SK-N-SH (cell line): Measurements from ENCODE around the gene SCARF2. TPM values are rescaled to one million over a fixed set of nuclear protein-coding genes. Genes with fewer than 3 reads are reported as not detected.

Experiments used
- CTCF ChIA-PET: fragments of 300-600, 350-600 bp; formaldehyde crosslinking; extraction: SDS; loops from one replicate; lab custom pipeline; 2021; lab: Yijun Ruan, JAX
- POLR2A ChIA-PET: fragments of 350-600 bp; sonication (Branson Sonifier 250); formaldehyde crosslinking; extraction: SDS; loops from one replicate; lab custom pipeline; 2020; ENCODE audit warnings: antibody characterized with exemption, inconsistent platforms; lab: Yijun Ruan, JAX
- DNase-seq: peaks from one replicate; pipeline ENCODE4 v3.0.0; 2012
- H2AFZ ChIP-seq: fragments of 200-600 bp; sonication (generic); 2 replicates; pipeline ENCODE4 v1.8.1; 2016; ENCODE audit warnings: antibody characterized with exemption, mild to moderate bottlenecking, low read depth
- H3F3A ChIP-seq: fragments of 200-600 bp; sonication (generic); replicated peaks from 2 replicates; pipeline ENCODE3; 2016; ENCODE audit warnings: antibody characterized with exemption, mild to moderate bottlenecking; ENCODE audit not compliant: insufficient read depth
- H3K27ac ChIP-seq, 2 experiments: fragments of 200-500 bp in 1 of 2; fragments of 200-600 bp in 1 of 2; sonication (Bioruptor generic) in 1 of 2; sonication (generic), shearing (Covaris generic) in 1 of 2; 2 replicates each; pipeline versions ENCODE4 v1.5.1 to v1.6.1; 2014 to 2016; ENCODE audit warnings: low read depth in 2 of 2, inconsistent platforms in 1 of 2, low read length in 1 of 2, mild to moderate bottlenecking in 1 of 2, mixed read lengths in 1 of 2
- H3K27me3 ChIP-seq: fragments of 200-600 bp; sonication (generic), shearing (Covaris generic); 2 replicates; pipeline ENCODE4 v1.6.1; 2016; ENCODE audit warnings: mixed run types; ENCODE audit not compliant: insufficient read depth
- H3K36me3 ChIP-seq, 2 experiments: fragments of 200-500 bp in 1 of 2; fragments of 200-600 bp in 1 of 2; sonication (Bioruptor generic) in 1 of 2; sonication (generic) in 1 of 2; replicated peaks in 1 of 2; 2 replicates each; pipeline versions ENCODE3 to v1.5.1; 2014 to 2016; ENCODE audit warnings: low read length in 1 of 2, mild to moderate bottlenecking in 1 of 2; ENCODE audit not compliant: insufficient read depth in 2 of 2, control insufficient read depth in 1 of 2
- H3K4me1 ChIP-seq, 2 experiments: fragments of 200-500 bp in 1 of 2; fragments of 200-600 bp in 1 of 2; sonication (Bioruptor generic) in 1 of 2; sonication (generic), shearing (Covaris generic) in 1 of 2; 2 replicates each; pipeline versions ENCODE4 v1.5.1 to v1.6.1; 2014 to 2016; ENCODE audit warnings: low read depth in 1 of 2, low read length in 1 of 2, mixed run types in 1 of 2; ENCODE audit not compliant: insufficient read depth in 2 of 2, control insufficient read depth in 1 of 2
- H3K4me2 ChIP-seq: fragments of 200-600 bp; sonication (generic), shearing (Covaris generic); 2 replicates; pipeline ENCODE4 v1.6.1; 2017; ENCODE audit warnings: mixed run types
- H3K4me3 ChIP-seq, 2 experiments: fragments of 200-500 bp in 1 of 2; fragments of 200-600 bp in 1 of 2; sonication (Bioruptor generic) in 1 of 2; sonication (generic), shearing (Covaris generic) in 1 of 2; 2 replicates each; pipeline versions ENCODE4 v1.5.1 to v1.8.1; 2014 to 2016; ENCODE audit warnings: low read depth in 2 of 2, inconsistent platforms in 1 of 2, low read length in 1 of 2, mild to moderate bottlenecking in 1 of 2, mixed read lengths in 1 of 2, moderate library complexity in 1 of 2
- H3K79me2 ChIP-seq: fragments of 200-600 bp; sonication (generic); 2 replicates; pipeline ENCODE4 v1.8.1; 2017; ENCODE audit warnings: mild to moderate bottlenecking; ENCODE audit not compliant: insufficient read depth
- H3K9ac ChIP-seq: fragments of 200-600 bp; sonication (generic); 2 replicates; pipeline ENCODE4 v1.6.1; 2017; ENCODE audit warnings: mixed run types
- H3K9me2 ChIP-seq: fragments of 200-600 bp; sonication (generic); 2 replicates; pipeline ENCODE4 v1.6.1; 2017; ENCODE audit warnings: mixed run types
- H3K9me3 ChIP-seq: fragments of 200-600 bp; sonication (generic); 2 replicates; pipeline ENCODE4 v1.6.1; 2017; ENCODE audit warnings: mixed run types, mild to moderate bottlenecking, moderate library complexity
- H4K20me1 ChIP-seq: fragments of 200-600 bp; sonication (generic); 2 replicates; pipeline ENCODE4 v1.6.1; 2017; ENCODE audit warnings: mild to moderate bottlenecking, mixed run types; ENCODE audit not compliant: insufficient read depth
- CHD2 ChIP-seq: fragments of 150-350 bp; IDR thresholded peaks from 2 replicates; pipeline ENCODE4 v1.6.1; 2018; ENCODE audit warnings: low read length; ENCODE audit not compliant: partially characterized antibody
- ELF1 ChIP-seq: IDR thresholded peaks from 2 replicates; pipeline ENCODE4 v1.4.0; 2012
- FOXJ3 ChIP-seq: sonication (generic); formaldehyde crosslinking; IDR thresholded peaks from 2 replicates; pipeline ENCODE4 v1.5.1; 2020; ENCODE audit warnings: mild to moderate bottlenecking, missing genetic modification reagents
- FOXM1 ChIP-seq: IDR thresholded peaks from 2 replicates; pipeline ENCODE4 v1.4.0; 2012; ENCODE audit warnings: low read depth, mild to moderate bottlenecking
- MXI1 ChIP-seq: IDR thresholded peaks from 2 replicates; pipeline ENCODE4 v1.6.1; 2012; ENCODE audit warnings: mild to moderate bottlenecking, low read depth, low read length, improper control_type of control experiment
- NFIC ChIP-seq: IDR thresholded peaks from 2 replicates; pipeline ENCODE4 v1.4.0; 2012; ENCODE audit warnings: borderline replicate concordance
- NRF1 ChIP-seq: IDR thresholded peaks from 2 replicates; pipeline ENCODE4 v1.6.1; 2012; ENCODE audit warnings: low read depth, mild to moderate bottlenecking, low read length
- PBX3 ChIP-seq: IDR thresholded peaks from 2 replicates; pipeline ENCODE4; 2012
- RAD21 ChIP-seq: IDR thresholded peaks from 2 replicates; pipeline ENCODE4 v1.6.1; 2012; ENCODE audit warnings: mild to moderate bottlenecking, low read length
- RCOR1 ChIP-seq: fragments of 150-350 bp; IDR thresholded peaks from 2 replicates; pipeline ENCODE4 v1.6.1; 2017; ENCODE audit warnings: antibody characterized with exemption, low read length
- SIN3A ChIP-seq: IDR thresholded peaks from 2 replicates; pipeline ENCODE4 v1.6.1; 2012; ENCODE audit warnings: low read depth, mild to moderate bottlenecking, low read length, moderate library complexity, borderline replicate concordance
- TAF1 ChIP-seq: IDR thresholded peaks from 2 replicates; pipeline ENCODE4 v1.6.1; 2012; ENCODE audit warnings: low read depth, mild to moderate bottlenecking, low read length, moderate library complexity, borderline replicate concordance
- TEAD4 ChIP-seq: IDR thresholded peaks from 2 replicates; pipeline ENCODE4 v1.4.0; 2012; ENCODE audit warnings: mild to moderate bottlenecking, borderline replicate concordance; ENCODE audit not compliant: insufficient read depth
- USF2 ChIP-seq: fragments of 150-350 bp; IDR thresholded peaks from 2 replicates; pipeline ENCODE4 v1.6.1; 2017; ENCODE audit warnings: antibody characterized with exemption, low read length, low read depth, borderline replicate concordance
- YY1 ChIP-seq: IDR thresholded peaks from 2 replicates; pipeline ENCODE4 v1.4.0; 2012; ENCODE audit warnings: low read depth, mild to moderate bottlenecking
- WGBS: methylation state at CpG from one replicate; pipeline ENCODE4 v1.1.6; 2017; ENCODE audit warnings: low lambda C conversion rate; 5-methylcytosine and 5-hydroxymethylcytosine counted together
- polyA plus RNA-seq, 3 experiments: library from polyadenylated mRNA; depleted of rRNA; stranded (reverse); fragments of >200 nt; gene quantifications; 2 replicates each; pipeline ENCODE4 v1.2.3, GENCODE V29; 2012

The SCARF2 gene
- polyA plus RNA-seq, 1 of the 3 experiments (the other 2 are of a cell fraction): 49.0 TPM

GRCh38 chr22:20430720-20431510, 6.7 kb downstream of the SCARF2 start:
- CTCF ChIA-PET: interaction anchor here (1.0 to 6.4 kb wide), 2 partner anchors 12 kb away, joined by 4 to 38 read pairs; no protein-coding TSS in a partner anchor
- peak; percentile 57 for DNase-seq
- no peak overlapping the region for H3K9ac ChIP-seq
- H3K36me3 ChIP-seq: peaks cover 11 to 45% of the 10 kb centered on the region in 2 experiments
- no peak overlapping the region for H3K27ac ChIP-seq
- H3K9me2 ChIP-seq: no peaks in the 10 kb centered on the region
- peaks cover 12 to 15% of the 10 kb centered on the region in 2 experiments; a peak in 3 of 4 replicates for H3K4me1 ChIP-seq
- H3K27me3 ChIP-seq: no peaks in the 10 kb centered on the region
- no peaks in the 10 kb centered on the region for H3F3A ChIP-seq
- H3K79me2 ChIP-seq: peaks cover 57% of the 10 kb centered on the region
- TF ChIP-seq TEAD4: no peak
- no peak for TF ChIP-seq YY1
- TF ChIP-seq SIN3A: no peak
- TF ChIP-seq RCOR1: no peak
- TF ChIP-seq, all 33 proteins: peak for 0
- Histone ChIP-seq H3K9me3 (no peaks in the 10 kb centered on the region), H3K4me2 (no peak overlapping the region), H4K20me1 (peaks cover 76% of the 10 kb centered on the region), H3K4me3 (no peak overlapping the region), H2AFZ (no peak overlapping the region)
- 75% methylated on average over 28 of the region's 94 CpGs for WGBS
- POLR2A ChIA-PET: no interaction called here

- H4K20me1 ChIP-seq: peaks cover 69% of the 10 kb centered on the region
- ChIA-PET CTCF (interaction anchor here (1.0 kb wide), 1 partner anchor 12 kb away, joined by 4 read pairs; no protein-coding TSS in a partner anchor), POLR2A (no interaction called here)
- H3K79me2 ChIP-seq: peaks cover 50% of the 10 kb centered on the region
- no peak overlapping the region for H3K4me2 ChIP-seq
- no peak overlapping the region for H2AFZ ChIP-seq
- H3K27me3 ChIP-seq: no peaks in the 10 kb centered on the region
- peaks cover 11 to 49% of the 10 kb centered on the region in 2 experiments for H3K36me3 ChIP-seq
- TF ChIP-seq TAF1: no peak
- no peak for TF ChIP-seq FOXJ3 (CRISPR knock-in tag)
- TF ChIP-seq ELF1: no peak
- no peak for TF ChIP-seq CHD2
- no peak for TF ChIP-seq MXI1
- TF ChIP-seq YY1: no peak
- no peak for TF ChIP-seq NRF1
- no peak for TF ChIP-seq RAD21
- no peak for TF ChIP-seq NFIC
- TF ChIP-seq USF2: no peak
- TF ChIP-seq FOXM1: no peak
- TF ChIP-seq PBX3: no peak
- H3K9me3 ChIP-seq: no peaks in the 10 kb centered on the region
- no peak overlapping the region for H3K4me3 ChIP-seq
- no peak overlapping the region for H3K9ac ChIP-seq
- DNase-seq: no peak
- 97% methylated on average over 5 of the region's 37 CpGs for WGBS
- H3K9me2 ChIP-seq: no peaks in the 10 kb centered on the region
- peaks cover 5 to 8% of the 10 kb centered on the region in 2 experiments; a peak in 3 of 4 replicates for H3K4me1 ChIP-seq
- no peak overlapping the region for H3K27ac ChIP-seq
- no peaks in the 10 kb centered on the region for H3F3A ChIP-seq
Measured at GRCh38 chr22:20430101-20430719, 7.4 kb downstream of the SCARF2 start.
